NCI-H2171 (cell line): ENCODE measurements around the gene RBMS3.

Experiments
- DNase-seq: peaks from one replicate; lab custom pipeline; 2025; lab: John Stamatoyannopoulos, UW

RBMS3 gene

GRCh38 chr3:29940759-29941323 lies 660.0 kb downstream of the RBMS3 start:
- no peak for DNase-seq

GRCh38 chr3:29942297-29942696 lies 661.4 kb downstream of the RBMS3 start:
- no peak for DNase-seq

GRCh38 chr3:29949131-29949530 lies 668.3 kb downstream of the RBMS3 start:
- DNase-seq: no peak

- no peak for DNase-seq
Observed at GRCh38 chr3:29949940-29950616, 669.2 kb downstream of the RBMS3 start.

- no peak for DNase-seq
Observed at GRCh38 chr3:29952431-29952830, 671.6 kb downstream of the RBMS3 start.

GRCh38 chr3:29955413-29955812 lies 674.5 kb downstream of the RBMS3 start:
- no peak for DNase-seq

- no peak for DNase-seq
Observed at GRCh38 chr3:29958816-29959215, 677.9 kb downstream of the RBMS3 start.

GRCh38 chr3:29971895-29972294 lies 691.0 kb downstream of the RBMS3 start:
- DNase-seq: no peak

- no peak for DNase-seq
Observed at GRCh38 chr3:29972320-29972993, 691.6 kb downstream of the RBMS3 start.

GRCh38 chr3:29973763-29974162 lies 692.9 kb downstream of the RBMS3 start:
- DNase-seq: no peak

GRCh38 chr3:29976871-29977270 lies 696.0 kb downstream of the RBMS3 start:
- no peak for DNase-seq

GRCh38 chr3:29977360-29977759 lies 696.5 kb downstream of the RBMS3 start:
- DNase-seq: no peak

- no peak for DNase-seq
Observed at GRCh38 chr3:29978036-29978435, 697.2 kb downstream of the RBMS3 start.

GRCh38 chr3:29991198-29991597 lies 710.3 kb downstream of the RBMS3 start:
- DNase-seq: no peak

GRCh38 chr3:30002797-30003196 lies 721.9 kb downstream of the RBMS3 start:
- DNase-seq: no peak

GRCh38 chr3:30003741-30004140 lies 722.9 kb downstream of the RBMS3 start:
- DNase-seq: no peak

GRCh38 chr3:30004481-30004880 lies 723.6 kb downstream of the RBMS3 start:
- DNase-seq: no peak

GRCh38 chr3:30006111-30006510 lies 725.2 kb downstream of the RBMS3 start:
- DNase-seq: no peak

- no peak for DNase-seq
Observed at GRCh38 chr3:30007668-30008067, 726.8 kb downstream of the RBMS3 start.

- no peak for DNase-seq
Observed at GRCh38 chr3:30011237-30011803, 730.4 kb downstream of the RBMS3 start.

GRCh38 chr3:30012941-30013543 lies 732.2 kb downstream of the RBMS3 start:
- DNase-seq: peak; percentile 8

GRCh38 chr3:30017901-30018300 lies 737.0 kb downstream of the RBMS3 start:
- DNase-seq: no peak

- DNase-seq: no peak
Observed at GRCh38 chr3:30020380-30020779, 739.5 kb downstream of the RBMS3 start.
